Stimulated activated CD8-positive, alpha-beta memory T cell treated with anti-CD3 and anti-CD28 coated beads, Interleukin-12 subunit alpha, Interleukin-12 subunit beta, amount 100 ng/mL, for 24 hours (primary cell): ENCODE measurements around the gene WWC1.
"Not testable (repeated sequence)": the region's sequence is repeated elsewhere in the genome, so short reads cannot be mapped to it uniquely, and the experiment has no call there.

ENCODE experiments used
- DNase-seq: peaks from one replicate; pipeline ENCODE4 v3.0.0-alpha.2; 2020; ENCODE audit errors: extremely low read depth

The WWC1 gene

GRCh38 chr5:168308976-168309598, 17.6 kb downstream of the WWC1 start:
- DNase-seq = no peak

GRCh38 chr5:168310541-168310940, 19.1 kb downstream of the WWC1 start:
- DNase-seq = not testable (repeated sequence)

GRCh38 chr5:168311061-168311566, 19.7 kb downstream of the WWC1 start:
- no peak for DNase-seq

- no peak for DNase-seq
Measured at GRCh38 chr5:168312606-168313295, 21.3 kb downstream of the WWC1 start.

- DNase-seq = no peak
Measured at GRCh38 chr5:168313596-168314204, 22.3 kb downstream of the WWC1 start.

- DNase-seq = no peak
Measured at GRCh38 chr5:168314735-168315411, 23.4 kb downstream of the WWC1 start.

GRCh38 chr5:168315416-168316138, 24.1 kb downstream of the WWC1 start:
- no peak for DNase-seq

GRCh38 chr5:168316139-168316578, 24.7 kb downstream of the WWC1 start:
- DNase-seq = no peak

GRCh38 chr5:168317096-168317520, 25.7 kb downstream of the WWC1 start:
- no peak for DNase-seq

- no peak for DNase-seq
Measured at GRCh38 chr5:168317521-168318147, 26.2 kb downstream of the WWC1 start.

- DNase-seq = no peak
Measured at GRCh38 chr5:168318240-168318639, 26.8 kb downstream of the WWC1 start.

GRCh38 chr5:168319774-168320173, 28.3 kb downstream of the WWC1 start:
- DNase-seq = no peak

GRCh38 chr5:168320805-168321204, 29.4 kb downstream of the WWC1 start:
- no peak for DNase-seq

GRCh38 chr5:168324859-168325630, 33.6 kb downstream of the WWC1 start:
- DNase-seq = no peak

- DNase-seq = no peak
Measured at GRCh38 chr5:168327019-168327421, 35.6 kb downstream of the WWC1 start.

- no peak for DNase-seq
Measured at GRCh38 chr5:168327451-168327850, 36.0 kb downstream of the WWC1 start.

GRCh38 chr5:168327994-168328393, 36.5 kb downstream of the WWC1 start:
- DNase-seq = no peak

- DNase-seq = no peak
Measured at GRCh38 chr5:168328814-168329213, 37.4 kb downstream of the WWC1 start.

- no peak for DNase-seq
Measured at GRCh38 chr5:168329302-168329701, 37.9 kb downstream of the WWC1 start.

- no peak for DNase-seq
Measured at GRCh38 chr5:168332042-168332441, 40.6 kb downstream of the WWC1 start.
